ENCODE measurements around the gene CALCOCO1.

GRCh38 chr12:53766881-53767280, 39.6 kb upstream of the CALCOCO1 start:
- TF ChIP-seq CTCF (IDR thresholded peaks at IDR 0.05; ENCODE audit: low read depth, low read length): no peak
- no peak for TF ChIP-seq EZH2phosphoT487 (IDR thresholded peaks at IDR 0.05; ENCODE audit: low read depth)

Data from OCI-LY3 (cell line).